NCI-H226 (cell line): ENCODE results near the gene ZBED1.
"Not testable (repeated sequence)": the region's sequence is repeated elsewhere in the genome, so short reads cannot be mapped to it uniquely, and the experiment has no call there.

Source experiments
- DNase-seq: peaks from one replicate; pipeline ENCODE4 v3.0.0-alpha.2; 2015

The ZBED1 gene

GRCh38 chrX:2517055-2517454 is 16.3 kb upstream of the ZBED1 start:
- no peak for DNase-seq

- DNase-seq = no peak
Observed at GRCh38 chrX:2516623-2517022, 15.8 kb upstream of the ZBED1 start.

DNA sequence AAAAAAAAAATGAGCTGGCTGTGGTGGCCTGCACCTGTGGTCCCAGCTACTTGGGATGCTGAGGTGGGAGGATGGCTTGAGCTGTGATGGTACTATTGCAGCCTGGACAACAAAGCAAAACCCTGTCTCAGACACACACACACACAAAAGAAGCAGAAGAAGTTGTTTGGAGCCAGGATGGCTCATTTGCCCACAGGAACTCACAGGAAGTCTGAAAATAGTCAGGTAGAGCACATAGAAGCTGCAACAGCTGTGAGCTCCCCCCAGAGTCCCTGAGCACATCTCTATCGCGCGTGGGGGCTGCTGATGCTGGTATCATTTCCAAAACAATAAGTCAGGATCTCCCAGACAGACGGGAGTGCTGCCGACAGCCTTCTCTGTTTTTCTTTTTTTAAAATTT is 13.4 kb upstream of the ZBED1 start:
- DNase-seq = no peak

- no peak for DNase-seq
Observed at GRCh38 chrX:2513121-2513664, 12.4 kb upstream of the ZBED1 start.

GRCh38 chrX:2512501-2512900 is 11.7 kb upstream of the ZBED1 start:
- DNase-seq = no peak

GRCh38 chrX:2511326-2511725 is 10.6 kb upstream of the ZBED1 start:
- no peak for DNase-seq

GRCh38 chrX:2508648-2509335 is 8.0 kb upstream of the ZBED1 start:
- no peak for DNase-seq

GRCh38 chrX:2507904-2508627 is 7.3 kb upstream of the ZBED1 start:
- no peak for DNase-seq

GRCh38 chrX:2507196-2507595 is 6.4 kb upstream of the ZBED1 start:
- no peak for DNase-seq

- DNase-seq = not testable (repeated sequence)
Observed at GRCh38 chrX:2505341-2505740, 4.6 kb upstream of the ZBED1 start.

DNA sequence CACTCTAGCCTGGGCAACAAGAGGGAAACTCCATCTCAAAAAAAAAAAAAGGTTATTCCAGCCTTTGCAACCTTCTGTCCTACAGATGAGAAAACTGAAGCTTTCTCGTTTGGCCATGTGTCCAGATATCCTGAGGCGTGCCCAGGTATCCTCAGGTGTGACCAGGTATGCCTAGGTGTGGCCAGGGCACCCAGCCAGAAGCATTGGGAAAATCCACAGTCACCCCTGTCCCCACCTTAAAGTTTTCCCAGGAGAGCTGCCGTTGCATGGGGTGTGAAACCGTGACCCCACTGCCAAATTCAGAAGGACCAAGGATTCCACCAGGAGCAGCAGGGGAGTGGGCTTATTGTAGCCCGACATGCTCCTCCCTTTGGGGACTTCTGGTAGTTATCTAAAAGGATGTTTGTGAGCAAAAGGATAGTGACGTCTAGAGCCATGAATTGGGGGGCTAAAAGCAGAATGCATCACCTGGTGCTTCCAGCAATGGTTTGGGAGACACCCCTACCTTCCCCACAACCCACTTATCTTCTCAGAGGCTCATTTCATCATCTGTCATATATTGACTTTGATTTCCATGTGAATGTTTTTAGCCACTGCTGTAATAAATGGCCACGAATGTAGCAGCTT is 4.0 kb upstream of the ZBED1 start:
- DNase-seq = no peak

GRCh38 chrX:2503591-2504500 is 3.1 kb upstream of the ZBED1 start:
- DNase-seq = no peak

GRCh38 chrX:2502668-2503519 is 2.1 kb upstream of the ZBED1 start:
- DNase-seq = no peak

DNA sequence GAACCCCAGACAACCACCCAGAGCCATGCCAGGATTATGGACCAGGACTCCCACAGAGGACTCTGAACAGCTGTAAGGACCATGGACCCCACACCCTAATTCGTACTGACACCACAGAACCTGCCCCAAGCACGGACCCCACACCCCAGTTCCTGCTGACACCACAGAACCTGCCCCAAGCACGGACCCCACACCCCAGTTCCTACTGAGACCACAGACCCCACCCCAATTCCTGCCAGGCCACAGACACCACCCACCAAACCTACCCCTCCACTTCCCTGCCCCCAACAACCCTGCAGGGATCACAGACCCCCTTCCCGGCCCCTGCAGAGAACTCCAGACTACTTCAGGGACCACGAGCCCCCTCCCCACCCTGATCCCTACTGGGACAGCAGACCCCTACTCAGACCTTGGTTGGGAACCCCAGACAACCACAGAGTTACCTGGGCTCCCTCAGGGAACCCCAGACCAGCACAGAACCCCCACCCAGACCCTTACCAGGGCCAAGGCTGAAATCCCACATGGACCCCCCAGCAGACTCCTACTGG is 1.4 kb upstream of the ZBED1 start:
- no peak for DNase-seq

DNA sequence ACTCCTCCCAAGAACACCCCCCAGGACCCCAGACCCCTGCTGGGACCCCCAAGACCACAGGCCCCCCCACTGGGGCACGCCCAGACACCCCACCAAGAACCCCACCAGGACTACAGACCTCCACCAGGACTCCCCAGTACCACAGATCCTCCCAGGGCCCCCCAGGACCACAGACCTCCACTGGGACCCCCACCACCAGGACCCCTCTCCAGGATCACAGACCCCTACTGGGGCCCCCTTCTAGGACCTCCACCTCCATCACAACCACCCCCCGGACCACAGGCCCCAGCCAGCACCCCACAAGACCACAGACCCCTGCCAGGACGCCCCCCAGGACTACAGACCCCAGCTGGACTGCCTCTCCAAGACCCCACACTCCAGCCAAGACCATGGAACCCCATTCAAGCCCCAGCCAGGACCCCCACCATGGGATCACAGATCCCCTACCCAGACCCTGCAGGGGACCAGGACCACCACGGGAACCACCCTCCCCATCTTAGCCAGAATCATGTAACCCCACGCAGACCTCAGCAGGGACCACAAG is 855 bp upstream of the ZBED1 start:
- DNase-seq = no peak

DNA sequence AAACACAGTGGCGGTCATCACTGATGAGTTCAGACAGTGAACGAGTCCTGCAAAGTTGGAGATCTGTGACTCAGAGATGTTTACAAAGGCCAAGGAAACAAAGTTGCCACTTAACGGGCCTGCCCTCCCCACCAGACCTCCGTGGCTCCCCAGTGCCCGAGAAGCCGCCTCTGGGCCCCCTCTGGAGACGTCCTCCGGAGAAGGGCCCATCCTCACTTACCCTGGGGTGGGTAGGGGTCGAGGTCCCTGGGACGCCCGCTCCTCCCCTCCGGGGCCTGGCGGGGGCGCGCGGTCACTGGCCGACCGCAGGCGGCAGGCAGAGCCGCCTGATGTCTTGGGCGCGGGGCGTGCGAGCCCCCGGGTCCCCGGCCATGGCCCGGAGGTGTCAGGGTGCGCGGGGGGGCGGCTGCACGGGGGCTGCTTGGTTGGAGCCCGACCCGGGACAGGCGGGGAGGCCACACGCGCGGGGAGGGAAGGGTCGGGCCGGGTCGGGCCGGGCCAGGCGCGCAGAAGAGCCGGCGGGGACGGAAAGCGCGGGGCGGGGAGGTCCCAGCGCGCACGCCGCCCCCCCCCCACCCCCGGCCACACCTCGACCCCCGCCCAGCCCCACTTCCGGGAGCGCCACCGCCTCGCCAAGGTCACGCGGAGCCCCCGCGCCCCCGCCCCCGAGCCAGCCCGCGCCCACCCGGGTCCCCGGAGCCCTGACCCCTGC is 529 bp downstream of the ZBED1 start:
- no peak for DNase-seq

DNA sequence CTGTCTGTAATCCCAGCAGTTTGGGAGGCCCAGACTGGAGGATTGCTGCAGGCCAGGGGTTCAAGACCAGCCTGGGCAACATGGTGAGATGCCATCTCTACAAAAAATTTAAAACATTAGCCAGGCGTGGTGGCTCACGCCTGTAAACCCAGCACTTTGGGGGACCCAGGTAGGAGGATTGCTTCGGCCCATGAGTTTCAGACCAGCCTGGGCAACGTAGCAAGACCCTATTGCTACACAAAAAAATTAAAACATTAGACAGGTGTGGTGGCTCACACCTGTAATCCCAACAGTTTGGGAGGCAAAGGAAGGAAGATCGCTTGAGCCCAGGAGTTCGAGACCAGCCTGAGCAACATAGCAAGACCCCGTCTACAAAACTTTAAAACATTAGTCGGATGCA is 1.3 kb downstream of the ZBED1 start:
- DNase-seq = no peak

DNA sequence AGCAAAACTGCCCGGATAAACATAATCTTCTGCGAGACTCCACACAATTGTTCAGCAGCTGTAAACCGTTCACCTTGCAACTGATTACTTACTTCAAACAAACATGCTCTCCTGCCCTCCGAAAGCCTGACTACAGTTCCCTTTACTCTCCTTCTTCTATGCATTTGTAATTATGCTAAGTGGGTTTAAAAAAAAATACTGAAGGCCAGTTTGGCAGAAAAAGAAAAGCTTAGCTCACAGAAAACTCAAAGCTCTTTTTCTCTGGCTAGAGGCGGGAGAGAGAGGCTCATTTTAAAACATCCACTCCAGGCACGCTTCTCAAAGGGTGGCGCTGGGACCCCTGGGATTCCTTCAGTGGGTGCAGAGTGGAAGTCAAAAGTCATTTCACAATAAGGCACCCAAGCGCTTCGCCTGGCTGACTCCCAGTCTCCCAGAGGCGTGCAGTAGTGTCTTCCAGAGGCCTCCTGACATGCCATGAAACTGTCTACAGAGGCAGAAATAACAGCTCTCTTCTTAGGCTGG is 1.9 kb downstream of the ZBED1 start:
- DNase-seq = no peak

GRCh38 chrX:2497961-2498780 is 2.6 kb downstream of the ZBED1 start:
- DNase-seq = no peak
